Measurements from ENCODE around the gene CCNY. TPM values are rescaled to one million over a fixed set of nuclear protein-coding genes. Genes with fewer than 3 reads are reported as not detected.

Gene CCNY
- total and polyA plus RNA-seq, 2 experiments from 2014 or later = 51.5 to 55.8 TPM

DNA sequence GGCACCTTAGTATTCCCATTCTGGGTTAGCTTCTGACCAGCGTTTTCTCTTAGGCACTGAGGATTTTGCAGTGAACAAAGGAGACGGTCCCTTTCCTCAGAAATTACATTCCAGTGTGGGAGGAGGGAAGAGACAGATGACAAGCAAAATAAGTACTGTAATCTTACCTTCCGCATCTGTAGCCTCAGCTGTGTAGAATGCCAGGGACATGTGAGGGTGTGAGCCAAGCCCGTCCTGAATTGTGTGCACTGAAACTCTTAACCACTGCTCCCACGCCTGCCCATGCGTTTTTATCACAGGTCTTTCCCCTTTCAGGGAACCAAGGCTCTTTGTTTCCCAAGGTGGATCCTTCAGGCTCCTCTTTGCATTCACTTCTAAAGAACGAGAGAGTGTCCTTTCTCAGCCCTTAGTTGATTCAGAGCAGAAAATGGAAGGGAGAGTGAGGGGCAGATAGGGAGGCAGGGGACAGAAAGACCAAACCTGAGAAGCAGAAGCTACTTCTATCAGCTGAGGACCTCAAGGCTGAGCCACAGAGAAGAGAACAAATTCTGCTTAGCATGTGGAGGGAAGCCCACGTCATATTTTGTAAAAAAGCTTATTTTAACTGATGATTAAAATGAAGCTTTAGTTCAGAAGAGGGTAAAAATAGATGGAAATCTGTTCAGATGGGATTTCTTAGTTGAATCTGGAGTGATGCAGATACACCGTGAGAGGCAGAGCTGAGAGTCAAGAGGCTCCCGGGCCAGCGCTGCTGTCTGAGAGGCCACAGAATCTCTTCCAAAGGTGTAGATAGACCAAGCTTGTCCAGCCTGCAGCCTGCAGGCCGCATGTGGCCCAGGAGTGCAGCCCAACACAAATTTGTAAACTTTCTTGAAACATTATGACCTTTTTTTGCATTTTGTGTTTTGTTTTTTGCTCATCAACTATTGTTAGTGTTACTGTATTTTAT, 122.5 kb downstream of the CCNY start:
- Histone ChIP-seq H3K9me3 (ENCODE audit: low read depth) (no peaks in the 10 kb centered on the region), H3K4me1 (ENCODE audit: insufficient read depth) (peaks cover 30% of the 10 kb centered on the region), H3K27me3 (no peaks in the 10 kb centered on the region), H3K36me3 (replicated peaks; ENCODE audit: insufficient read depth, low read depth) (no peaks in the 10 kb centered on the region), H3K4me2 (no peak overlapping the region), H4K20me1 (ENCODE audit: insufficient read depth, poor library complexity, severe bottlenecking) (peaks cover 48% of the 10 kb centered on the region), H3K4me3 (no peak overlapping the region), H3K9me2 (replicated peaks; ENCODE audit: insufficient read depth) (no peaks in the 10 kb centered on the region), H3K79me2 (peaks cover 99% of the 10 kb centered on the region), H3K27ac (peak overlapping the region; percentile 34), H2AFZ (no peak overlapping the region)
- 81% methylated on average over 12 of the region's 12 CpGs for WGBS (ENCODE audit: low lambda C conversion rate, missing lambda C conversion rate)
- TF ChIP-seq EZH2phosphoT487 (IDR thresholded peaks at IDR 0.05; ENCODE audit: low read depth, severe bottlenecking, unreplicated experiment) = no peak
- TF ChIP-seq, protein P1, sequence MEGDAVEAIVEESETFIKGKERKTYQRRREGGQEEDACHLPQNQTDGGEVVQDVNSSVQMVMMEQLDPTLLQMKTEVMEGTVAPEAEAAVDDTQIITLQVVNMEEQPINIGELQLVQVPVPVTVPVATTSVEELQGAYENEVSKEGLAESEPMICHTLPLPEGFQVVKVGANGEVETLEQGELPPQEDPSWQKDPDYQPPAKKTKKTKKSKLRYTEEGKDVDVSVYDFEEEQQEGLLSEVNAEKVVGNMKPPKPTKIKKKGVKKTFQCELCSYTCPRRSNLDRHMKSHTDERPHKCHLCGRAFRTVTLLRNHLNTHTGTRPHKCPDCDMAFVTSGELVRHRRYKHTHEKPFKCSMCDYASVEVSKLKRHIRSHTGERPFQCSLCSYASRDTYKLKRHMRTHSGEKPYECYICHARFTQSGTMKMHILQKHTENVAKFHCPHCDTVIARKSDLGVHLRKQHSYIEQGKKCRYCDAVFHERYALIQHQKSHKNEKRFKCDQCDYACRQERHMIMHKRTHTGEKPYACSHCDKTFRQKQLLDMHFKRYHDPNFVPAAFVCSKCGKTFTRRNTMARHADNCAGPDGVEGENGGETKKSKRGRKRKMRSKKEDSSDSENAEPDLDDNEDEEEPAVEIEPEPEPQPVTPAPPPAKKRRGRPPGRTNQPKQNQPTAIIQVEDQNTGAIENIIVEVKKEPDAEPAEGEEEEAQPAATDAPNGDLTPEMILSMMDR (IDR thresholded peaks at IDR 0.05; ENCODE audit: poor library complexity) = no peak
- no peak for TF ChIP-seq EZH2 (IDR thresholded peaks at IDR 0.05; ENCODE audit: borderline replicate concordance)
- no peak for DNase-seq (ENCODE audit: low spot score)

DNA sequence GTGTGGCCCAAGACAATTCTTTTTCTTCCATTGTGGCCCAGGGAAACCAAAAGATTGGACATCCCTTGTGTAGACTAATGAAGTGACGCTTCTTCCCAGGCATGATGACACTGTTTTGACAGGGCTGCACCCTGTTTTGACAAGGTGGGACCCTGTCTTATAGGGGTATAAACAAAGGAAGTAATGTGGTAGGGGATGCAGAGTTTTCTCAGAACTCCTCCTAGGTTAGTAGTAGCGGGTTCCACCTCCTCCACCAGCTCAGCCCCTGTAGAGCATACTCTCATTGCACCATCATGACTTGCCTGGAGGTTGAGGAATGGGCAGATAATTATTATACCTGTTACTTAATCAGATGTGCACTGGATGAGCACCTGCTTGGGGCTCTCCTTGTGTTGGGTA, 123.1 kb downstream of the CCNY start:
- H3K79me2 ChIP-seq = peaks cover 100% of the 10 kb centered on the region
- no peak overlapping the region for H2AFZ ChIP-seq
- no peak overlapping the region for H3K4me3 ChIP-seq
- H3K27ac ChIP-seq = no peak overlapping the region
- WGBS (ENCODE audit: low lambda C conversion rate, missing lambda C conversion rate) = 100% methylated on average over 2 of the region's 2 CpGs
- peaks cover 54% of the 10 kb centered on the region for H4K20me1 ChIP-seq (ENCODE audit: insufficient read depth, poor library complexity, severe bottlenecking)
- no peaks in the 10 kb centered on the region for H3K27me3 ChIP-seq
- peaks cover 36% of the 10 kb centered on the region for H3K4me1 ChIP-seq (ENCODE audit: insufficient read depth)
- TF ChIP-seq, protein P1 (IDR thresholded peaks at IDR 0.05; ENCODE audit: poor library complexity) = no peak
- no peak for TF ChIP-seq EZH2 (IDR thresholded peaks at IDR 0.05; ENCODE audit: borderline replicate concordance)
- TF ChIP-seq EZH2phosphoT487 (IDR thresholded peaks at IDR 0.05; ENCODE audit: low read depth, severe bottlenecking, unreplicated experiment) = no peak
- H3K9me3 ChIP-seq (ENCODE audit: low read depth) = no peaks in the 10 kb centered on the region
- no peak for DNase-seq (ENCODE audit: low spot score)
- H3K4me2 ChIP-seq = no peak overlapping the region
- no peaks in the 10 kb centered on the region for H3K36me3 ChIP-seq (replicated peaks; ENCODE audit: insufficient read depth, low read depth)
- H3K9me2 ChIP-seq (replicated peaks; ENCODE audit: insufficient read depth) = no peaks in the 10 kb centered on the region

DNA sequence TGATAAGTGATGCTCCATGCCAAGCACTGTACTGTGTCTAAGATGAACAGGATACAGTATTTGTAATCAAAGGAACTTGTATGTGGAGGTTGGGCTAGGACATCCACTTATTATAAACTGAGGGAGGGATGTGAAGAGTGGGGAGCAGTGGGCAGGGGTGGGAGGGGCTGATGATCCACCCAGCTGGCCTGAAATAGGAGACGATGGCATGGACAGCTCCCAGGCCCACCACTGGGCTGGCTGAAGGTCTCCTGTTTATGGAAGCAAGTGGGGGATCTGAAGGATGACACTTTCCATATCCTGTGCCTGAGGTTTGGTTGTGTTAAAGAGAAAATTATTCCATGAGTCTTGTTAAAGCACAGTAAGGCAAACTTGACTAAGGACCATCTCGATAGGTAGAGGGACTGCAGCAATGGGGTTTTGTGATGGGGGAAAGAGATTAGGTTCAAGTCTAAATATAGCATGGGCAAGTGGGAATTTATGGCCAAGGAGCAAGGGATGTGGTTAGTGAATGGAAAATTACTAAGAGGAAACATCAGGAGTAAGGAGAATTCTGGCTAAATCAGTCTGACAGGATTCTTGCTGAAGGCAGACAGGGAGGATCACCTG, 124.6 kb downstream of the CCNY start:
- H3K9me3 ChIP-seq (ENCODE audit: low read depth) = no peaks in the 10 kb centered on the region
- no peaks in the 10 kb centered on the region for H3K27me3 ChIP-seq
- H3K79me2 ChIP-seq = peaks cover 100% of the 10 kb centered on the region
- H3K27ac ChIP-seq = no peak overlapping the region
- no peak overlapping the region for H3K4me2 ChIP-seq
- no peaks in the 10 kb centered on the region for H3K9me2 ChIP-seq (replicated peaks; ENCODE audit: insufficient read depth)
- no peak for DNase-seq (ENCODE audit: low spot score)
- no peak overlapping the region for H3K4me3 ChIP-seq
- peaks cover 46% of the 10 kb centered on the region for H3K4me1 ChIP-seq (ENCODE audit: insufficient read depth)
- TF ChIP-seq, protein P1 (IDR thresholded peaks at IDR 0.05; ENCODE audit: poor library complexity) = no peak
- TF ChIP-seq EZH2 (IDR thresholded peaks at IDR 0.05; ENCODE audit: borderline replicate concordance) (no peak), EZH2phosphoT487 (IDR thresholded peaks at IDR 0.05; ENCODE audit: low read depth, severe bottlenecking, unreplicated experiment) (no peak)
- peaks cover 63% of the 10 kb centered on the region for H4K20me1 ChIP-seq (ENCODE audit: insufficient read depth, poor library complexity, severe bottlenecking)
- 68% methylated on average over 2 of the region's 2 CpGs for WGBS (ENCODE audit: low lambda C conversion rate, missing lambda C conversion rate)
- no peak overlapping the region for H2AFZ ChIP-seq
- H3K36me3 ChIP-seq (replicated peaks; ENCODE audit: insufficient read depth, low read depth) = no peaks in the 10 kb centered on the region

All from hepatocyte (in vitro differentiated cells).